T-helper 17 cell (primary cell): ENCODE results near the gene ASB16. TPM values are rescaled to one million over a fixed set of nuclear protein-coding genes. Genes with fewer than 3 reads are reported as not detected.

ENCODE experiments used
- ATAC-seq: fragments of 150-1000 bp; cut with Tn5 transposase; 2 replicates; pipeline ENCODE4 v1.10.0; 2021; ENCODE audit warnings: mild to moderate bottlenecking, moderate library complexity
- DNase-seq, 3 donors: peaks; one replicate each; pipeline versions ENCODE4 v3.0.0 to v3.0.0-alpha.2; 2020 to 2021
- H3K9me3 ChIP-seq: one replicate; pipeline ENCODE4 v1.7.0; 2013; ENCODE audit warnings: low read length, mild to moderate bottlenecking; ENCODE audit not compliant: control insufficient read depth, poor library complexity, severe bottlenecking
- H3K27ac Mint-ChIP-seq: one replicate; pipeline ENCODE4 v1.8.0; 2022; ENCODE audit warnings: mild to moderate bottlenecking, moderate library complexity, mixed read lengths
- H3K27me3 Mint-ChIP-seq: one replicate; pipeline ENCODE4 v1.8.0; 2022; ENCODE audit warnings: mixed read lengths
- H3K36me3 Mint-ChIP-seq: one replicate; pipeline ENCODE4 v1.8.0; 2022; ENCODE audit warnings: low read depth, mixed read lengths
- H3K4me1 Mint-ChIP-seq: one replicate; pipeline ENCODE4 v1.8.0; 2022; ENCODE audit warnings: mild to moderate bottlenecking, mixed read lengths
- H3K4me3 Mint-ChIP-seq: one replicate; pipeline ENCODE4 v1.8.0; 2022; ENCODE audit warnings: mild to moderate bottlenecking, moderate library complexity, mixed read lengths
- total RNA-seq, 4 donors: library from RNA in 2 of 4; stranded (reverse) in 2 of 4; gene quantifications; one replicate each; pipeline ENCODE4 v1.2.3 and lab custom pipeline; 2022 to 2026

Gene ASB16
- total RNA-seq, 2 donors from 2014 or later: not detected

DNA sequence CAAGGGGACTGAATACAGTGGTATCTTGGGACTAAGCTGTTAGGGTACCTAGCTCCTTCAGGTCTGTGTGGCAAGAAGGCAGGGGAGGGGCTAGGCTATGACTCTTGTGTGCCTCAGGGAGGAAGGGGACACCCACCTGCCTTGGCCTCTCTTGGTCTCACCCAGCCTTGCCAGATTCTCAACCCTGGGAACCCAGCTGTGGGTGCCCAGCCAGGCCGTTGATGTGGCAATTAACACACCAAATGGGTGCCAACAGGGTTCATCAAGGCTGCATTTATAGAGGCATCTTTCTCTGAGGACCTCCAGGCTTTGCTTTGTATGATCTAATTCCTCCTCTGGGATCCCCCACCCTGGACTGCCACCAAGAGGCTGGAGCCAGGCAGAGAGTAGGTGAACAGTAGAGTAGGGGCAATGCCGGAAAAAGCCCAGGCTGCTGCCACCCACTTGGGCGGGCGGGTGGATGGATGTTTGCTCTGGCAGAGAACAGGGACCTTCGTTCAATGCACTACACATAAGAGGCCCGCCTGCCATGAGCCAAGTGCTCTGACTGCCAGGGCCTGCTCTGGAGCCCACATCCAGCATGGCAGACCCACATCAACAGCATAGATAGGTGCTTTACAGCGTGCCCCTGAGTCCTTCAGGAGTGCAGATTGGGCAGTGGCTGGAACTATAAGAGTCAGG is 3.2 kb upstream of the ASB16 start:
- no peaks in the 10 kb centered on the region for H3K36me3 Mint-ChIP-seq
- H3K9me3 ChIP-seq: no peaks in the 10 kb centered on the region
- DNase-seq: no peak
- H3K27me3 Mint-ChIP-seq: no peaks in the 10 kb centered on the region
- no peak overlapping the region for H3K4me3 Mint-ChIP-seq
- H3K27ac Mint-ChIP-seq: peak overlapping the region; percentile 60
- H3K4me1 Mint-ChIP-seq: peaks cover 9% of the 10 kb centered on the region
- no peak for ATAC-seq

DNA sequence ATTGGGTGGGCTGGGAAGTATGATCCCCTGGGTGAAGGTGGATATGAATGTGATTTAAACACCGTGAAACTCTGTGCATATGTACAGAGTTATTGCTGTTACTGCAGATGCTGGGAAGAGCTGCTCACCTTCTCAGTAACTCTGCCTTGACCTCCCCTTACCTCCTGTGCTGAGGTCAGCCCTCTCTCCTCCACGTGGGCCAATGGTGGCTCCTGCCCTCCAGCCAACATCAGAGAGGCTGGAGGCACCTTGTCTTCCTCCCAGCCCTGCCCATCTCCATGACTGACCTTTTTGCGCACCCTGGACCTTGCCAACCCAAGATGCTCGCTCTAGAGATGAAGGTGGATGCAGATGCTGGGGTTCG is 387 bp upstream of the ASB16 start:
- no peak overlapping the region for H3K4me3 Mint-ChIP-seq
- no peak for ATAC-seq
- H3K36me3 Mint-ChIP-seq: no peaks in the 10 kb centered on the region
- no peaks in the 10 kb centered on the region for H3K9me3 ChIP-seq
- no peak for DNase-seq
- H3K4me1 Mint-ChIP-seq: peaks cover 9% of the 10 kb centered on the region
- no peak overlapping the region for H3K27ac Mint-ChIP-seq
- no peaks in the 10 kb centered on the region for H3K27me3 Mint-ChIP-seq

GRCh38 chr17:44171931-44172455 is 1.5 kb downstream of the ASB16 start:
- Mint-ChIP-seq H3K27me3 (no peaks in the 10 kb centered on the region), H3K4me3 (no peak overlapping the region), H3K4me1 (peaks cover 7% of the 10 kb centered on the region), H3K36me3 (no peaks in the 10 kb centered on the region), H3K27ac (no peak overlapping the region)
- ATAC-seq: no peak
- no peaks in the 10 kb centered on the region for H3K9me3 ChIP-seq
- DNase-seq: no peak

DNA sequence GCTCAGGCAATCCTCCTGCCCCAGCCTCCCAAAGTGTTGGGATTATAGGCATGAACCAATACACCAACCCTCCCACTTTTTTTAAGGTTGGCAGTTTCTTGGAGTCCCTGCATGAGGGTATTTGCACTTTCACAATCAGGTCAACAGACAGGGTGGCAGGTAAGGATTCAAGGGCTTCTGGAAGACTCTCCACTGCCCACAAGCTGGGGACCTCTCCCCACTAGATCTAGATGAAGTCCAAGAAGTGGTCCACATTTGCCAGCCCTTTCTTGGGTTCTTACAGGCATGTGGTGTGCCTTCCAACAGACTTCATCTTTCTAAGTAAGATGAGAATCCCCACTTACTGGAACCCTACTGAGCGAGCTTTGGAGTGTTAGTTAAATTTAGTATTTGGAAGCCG is 3.9 kb downstream of the ASB16 start:
- H3K4me3 Mint-ChIP-seq: no peak overlapping the region
- no peaks in the 10 kb centered on the region for H3K9me3 ChIP-seq
- no peaks in the 10 kb centered on the region for H3K36me3 Mint-ChIP-seq
- H3K4me1 Mint-ChIP-seq: peaks cover 3% of the 10 kb centered on the region
- DNase-seq (no peak), ATAC-seq (no peak)
- H3K27me3 Mint-ChIP-seq: no peaks in the 10 kb centered on the region
- no peak overlapping the region for H3K27ac Mint-ChIP-seq

- no peaks in the 10 kb centered on the region for H3K9me3 ChIP-seq
- DNase-seq (no peak), ATAC-seq (no peak)
- Mint-ChIP-seq H3K4me3 (no peak overlapping the region), H3K36me3 (no peaks in the 10 kb centered on the region), H3K4me1 (peaks cover 3% of the 10 kb centered on the region), H3K27ac (no peak overlapping the region), H3K27me3 (no peaks in the 10 kb centered on the region)
These were observed 5.8 kb downstream of the ASB16 start for GRCh38 chr17:44176257-44176656.

DNA sequence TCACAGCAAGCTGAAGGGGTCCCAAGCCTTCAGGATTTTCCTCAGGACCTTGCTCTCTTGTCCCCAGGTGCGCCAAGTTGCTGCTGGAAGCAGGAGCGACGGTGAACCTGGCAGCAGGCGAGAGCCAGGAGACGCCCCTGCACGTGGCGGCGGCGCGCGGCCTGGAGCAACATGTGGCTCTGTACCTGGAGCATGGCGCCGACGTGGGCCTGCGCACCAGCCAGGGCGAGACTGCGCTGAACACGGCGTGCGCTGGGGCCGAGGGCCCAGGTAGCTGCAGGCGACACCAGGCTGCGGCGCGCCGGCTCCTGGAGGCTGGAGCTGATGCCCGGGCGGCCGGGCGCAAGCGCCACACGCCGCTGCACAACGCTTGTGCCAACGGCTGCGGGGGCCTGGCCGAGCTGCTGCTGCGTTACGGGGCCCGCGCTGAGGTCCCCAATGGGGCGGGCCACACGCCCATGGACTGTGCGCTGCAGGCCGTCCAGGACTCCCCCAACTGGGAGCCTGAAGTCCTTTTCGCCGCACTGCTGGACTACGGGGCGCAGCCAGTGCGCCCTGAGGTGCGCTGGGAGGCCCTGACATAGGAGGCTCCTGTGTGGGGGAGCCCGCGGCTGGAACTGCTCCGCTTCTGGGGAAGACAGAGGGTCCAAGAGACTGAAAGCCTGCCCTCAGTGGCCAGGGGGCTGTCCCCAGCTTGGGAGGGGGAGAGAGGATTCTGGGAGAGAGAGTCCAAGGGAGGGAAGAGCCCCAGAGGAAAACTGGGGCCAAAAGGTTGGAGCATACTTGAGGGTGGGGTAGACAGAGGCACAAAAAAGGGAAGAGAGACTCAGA is 6.4 kb downstream of the ASB16 start:
- DNase-seq (no peak), ATAC-seq (no peak)
- Mint-ChIP-seq H3K27ac (peak overlapping the region; percentile 74), H3K4me1 (peaks cover 6% of the 10 kb centered on the region), H3K4me3 (no peak overlapping the region), H3K36me3 (no peaks in the 10 kb centered on the region), H3K27me3 (no peaks in the 10 kb centered on the region)
- H3K9me3 ChIP-seq: no peaks in the 10 kb centered on the region

DNA sequence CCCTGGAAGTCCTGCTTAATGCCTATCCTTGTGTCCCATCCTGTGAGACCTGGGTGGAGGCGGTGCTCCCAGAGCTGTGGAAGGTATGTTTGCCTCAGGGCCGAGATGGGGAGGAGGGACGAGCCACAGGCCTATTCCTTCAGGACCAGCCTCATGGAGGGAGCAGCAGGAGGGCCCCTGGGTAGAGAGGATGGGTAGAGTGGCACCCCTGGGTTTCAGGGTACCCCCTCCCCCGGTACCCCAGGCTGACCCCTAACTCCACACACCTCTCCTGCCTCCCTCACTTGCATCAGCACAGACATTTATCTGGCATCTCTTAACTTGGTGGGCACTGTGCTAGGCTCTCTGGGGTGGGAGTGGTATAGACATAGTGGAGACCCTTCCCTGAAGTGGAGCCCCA is 7.1 kb downstream of the ASB16 start:
- Mint-ChIP-seq H3K27ac (no peak overlapping the region), H3K4me3 (no peak overlapping the region), H3K27me3 (no peaks in the 10 kb centered on the region), H3K4me1 (peaks cover 11% of the 10 kb centered on the region), H3K36me3 (no peaks in the 10 kb centered on the region)
- no peak for DNase-seq
- ATAC-seq: no peak
- H3K9me3 ChIP-seq: no peaks in the 10 kb centered on the region

DNA sequence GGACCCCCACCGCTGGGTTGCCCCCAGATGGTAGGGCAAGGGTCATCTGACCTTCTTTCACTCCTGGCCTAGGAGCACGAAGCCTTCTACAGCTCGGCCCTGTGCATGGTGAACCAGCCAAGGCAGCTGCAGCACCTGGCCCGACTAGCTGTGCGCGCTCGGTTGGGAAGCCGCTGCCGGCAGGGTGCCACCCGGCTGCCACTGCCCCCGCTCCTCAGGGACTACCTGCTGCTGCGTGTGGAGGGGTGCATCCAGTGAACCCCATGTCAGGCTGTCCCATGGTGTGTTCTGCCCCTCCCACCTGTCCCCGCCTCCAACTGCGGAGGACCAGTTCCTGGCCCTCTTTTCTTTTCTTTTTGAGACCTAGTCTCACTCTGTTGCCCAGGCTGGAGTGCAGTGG is 7.6 kb downstream of the ASB16 start:
- Mint-ChIP-seq H3K4me1 (peaks cover 11% of the 10 kb centered on the region), H3K27ac (no peak overlapping the region), H3K4me3 (no peak overlapping the region), H3K36me3 (no peaks in the 10 kb centered on the region), H3K27me3 (no peaks in the 10 kb centered on the region)
- ATAC-seq: no peak
- no peaks in the 10 kb centered on the region for H3K9me3 ChIP-seq
- no peak for DNase-seq

- Mint-ChIP-seq H3K36me3 (peaks cover 3% of the 10 kb centered on the region), H3K27me3 (no peaks in the 10 kb centered on the region), H3K4me3 (no peak overlapping the region), H3K4me1 (peaks cover 32% of the 10 kb centered on the region), H3K27ac (peak overlapping the region; percentile 3)
- DNase-seq: no peak
- no peaks in the 10 kb centered on the region for H3K9me3 ChIP-seq
- ATAC-seq: no peak
These were observed 12.5 kb downstream of the ASB16 start for GRCh38 chr17:44183024-44183423.

GRCh38 chr17:44184212-44184810 is 13.8 kb downstream of the ASB16 start:
- no peak overlapping the region for H3K27ac Mint-ChIP-seq
- peaks cover 3% of the 10 kb centered on the region for H3K36me3 Mint-ChIP-seq
- DNase-seq: no peak
- peaks cover 33% of the 10 kb centered on the region for H3K4me1 Mint-ChIP-seq
- H3K9me3 ChIP-seq: no peaks in the 10 kb centered on the region
- H3K4me3 Mint-ChIP-seq: peak overlapping the region; percentile 99
- H3K27me3 Mint-ChIP-seq: no peaks in the 10 kb centered on the region
- no peak for ATAC-seq

GRCh38 chr17:44186307-44187130 is 16.0 kb downstream of the ASB16 start, which contains the start of gene TMUB2:
Gene TMUB2 (plus strand): TSS chr17:44186972. CDS start chr17:44187709, 737 bp downstream.
- ATAC-seq (peak; percentile 93), DNase-seq (peak; percentile 99 to 100 (median 100))
- H3K4me1 Mint-ChIP-seq: peaks cover 33% of the 10 kb centered on the region
- H3K27me3 Mint-ChIP-seq: no peaks in the 10 kb centered on the region
- H3K9me3 ChIP-seq: no peaks in the 10 kb centered on the region
- peak within 1 kb of the TSS; percentile 99 for H3K4me3 Mint-ChIP-seq
- peak within 1 kb of the TSS; percentile 98 for H3K27ac Mint-ChIP-seq
- peaks cover 7% of the 10 kb centered on the region for H3K36me3 Mint-ChIP-seq

DNA sequence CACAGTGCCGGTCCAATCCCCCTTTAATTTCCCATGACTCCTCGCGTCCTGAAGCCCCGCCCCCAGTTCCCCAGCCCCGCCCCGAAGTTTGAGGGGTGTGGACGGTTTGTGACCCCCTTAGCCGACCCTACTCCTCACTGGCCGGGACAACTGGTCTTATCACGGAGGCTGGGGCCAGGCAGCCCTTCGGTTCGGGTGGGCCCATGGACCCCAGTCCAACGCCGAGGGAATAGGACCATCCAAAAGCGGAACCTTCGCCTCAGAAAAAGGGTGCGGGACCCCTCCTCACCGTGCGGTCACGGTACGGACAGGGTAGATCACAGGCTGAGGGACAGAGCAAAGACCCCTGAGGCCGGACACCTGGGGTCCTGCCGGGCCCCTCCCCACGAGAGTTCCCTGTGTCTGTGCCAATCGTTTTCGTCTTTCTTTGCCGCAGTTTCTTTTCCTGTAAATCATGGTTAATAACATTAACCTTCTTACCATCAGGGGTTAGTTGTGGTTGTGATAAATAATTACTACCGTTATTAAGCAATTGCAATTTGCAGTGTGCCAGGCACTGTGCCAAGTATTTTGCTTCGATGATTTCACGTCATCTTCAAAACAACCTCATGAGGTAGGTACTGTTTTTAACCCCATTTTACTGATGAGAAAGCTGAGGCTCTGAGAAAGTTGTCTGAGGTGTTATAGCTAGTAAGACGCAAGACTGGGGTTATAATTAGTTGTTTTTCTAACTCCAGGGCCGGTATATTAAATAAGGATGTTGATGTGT is 16.8 kb downstream of the ASB16 start:
- H3K27me3 Mint-ChIP-seq: no peaks in the 10 kb centered on the region
- H3K27ac Mint-ChIP-seq: peak overlapping the region; percentile 98
- peak overlapping the region; percentile 99 for H3K4me3 Mint-ChIP-seq
- peaks cover 28% of the 10 kb centered on the region for H3K4me1 Mint-ChIP-seq
- H3K9me3 ChIP-seq: no peaks in the 10 kb centered on the region
- peak in 1 of 3 donors; percentile 19 for DNase-seq
- H3K36me3 Mint-ChIP-seq: peaks cover 7% of the 10 kb centered on the region
- peak; percentile 65 for ATAC-seq
